DND-41 (cell line): Measurements from ENCODE around the gene MLYCD.

Source experiments
- ATAC-seq: fragments of 200-7000 bp; cut with Tn5 transposase; 3 replicates; pipeline ENCODE4 v1.9.1; 2021; ENCODE audit warnings: low read depth; ENCODE audit not compliant: insufficient read depth
- DNase-seq: peaks from one replicate; pipeline ENCODE4 v3.0.0-alpha.2; 2020
- H2AFZ ChIP-seq: 2 replicates; pipeline ENCODE4 v1.6.0; 2012; ENCODE audit warnings: low read depth, low read length
- H3K27ac ChIP-seq: 2 replicates; pipeline ENCODE4 v1.5.1; 2012; ENCODE audit warnings: low read length, inconsistent platforms
- H3K27me3 ChIP-seq: fragments of 200-600 bp; sonication (generic); 2 replicates; pipeline ENCODE4 v1.6.0; 2012; ENCODE audit warnings: low read length, mild to moderate bottlenecking, inconsistent platforms; ENCODE audit not compliant: insufficient read depth, poor library complexity
- H3K36me3 ChIP-seq: 2 replicates; pipeline ENCODE4 v1.5.1; 2012; ENCODE audit warnings: low read length, inconsistent platforms; ENCODE audit not compliant: insufficient read depth
- H3K4me1 ChIP-seq: 2 replicates; pipeline ENCODE4 v1.5.1; 2012; ENCODE audit warnings: mild to moderate bottlenecking, low read length; ENCODE audit not compliant: insufficient read depth
- H3K4me2 ChIP-seq: 2 replicates; pipeline ENCODE4 v1.6.0; 2012; ENCODE audit warnings: mild to moderate bottlenecking, moderate library complexity, low read length, inconsistent platforms; ENCODE audit not compliant: insufficient read depth
- H3K4me3 ChIP-seq, 2 experiments: fragments of 200-600 bp in 1 of 2; shearing (Covaris generic) in 1 of 2; 2 replicates each; pipeline ENCODE4 v1.5.1; 2012 to 2016; ENCODE audit warnings: inconsistent platforms in 2 of 2, low read length in 2 of 2, mild to moderate bottlenecking in 2 of 2, low read depth in 1 of 2, moderate library complexity in 1 of 2
- H3K79me2 ChIP-seq: 2 replicates; pipeline ENCODE4 v1.6.0; 2012; ENCODE audit warnings: low read length, inconsistent platforms; ENCODE audit not compliant: insufficient read depth
- H3K9ac ChIP-seq: 2 replicates; pipeline ENCODE4 v1.6.0; 2012; ENCODE audit warnings: low read depth, mild to moderate bottlenecking, inconsistent platforms, low read length, moderate library complexity
- H3K9me3 ChIP-seq: 2 replicates; pipeline ENCODE4 v1.5.1; 2012; ENCODE audit warnings: low read length, moderate library complexity, mild to moderate bottlenecking, inconsistent platforms; ENCODE audit not compliant: insufficient read depth, severe bottlenecking
- H4K20me1 ChIP-seq: 2 replicates; pipeline ENCODE4 v1.6.0; 2012; ENCODE audit warnings: low read length; ENCODE audit not compliant: insufficient read depth
- EZH2 ChIP-seq: IDR thresholded peaks from 3 replicates; pipeline ENCODE4 v1.6.1; 2012; ENCODE audit warnings: borderline replicate concordance, low read depth, mild to moderate bottlenecking, moderate library complexity, low read length, inconsistent platforms; ENCODE audit not compliant: severe bottlenecking
- TF ChIP-seq, protein P1 (sequence below): IDR thresholded peaks from 2 replicates; pipeline ENCODE4 v1.5.1; 2012; ENCODE audit warnings: borderline replicate concordance, low read length, moderate library complexity, mild to moderate bottlenecking; ENCODE audit not compliant: poor library complexity, severe bottlenecking; ENCODE audit errors: extremely low read depth

The MLYCD gene

DNA sequence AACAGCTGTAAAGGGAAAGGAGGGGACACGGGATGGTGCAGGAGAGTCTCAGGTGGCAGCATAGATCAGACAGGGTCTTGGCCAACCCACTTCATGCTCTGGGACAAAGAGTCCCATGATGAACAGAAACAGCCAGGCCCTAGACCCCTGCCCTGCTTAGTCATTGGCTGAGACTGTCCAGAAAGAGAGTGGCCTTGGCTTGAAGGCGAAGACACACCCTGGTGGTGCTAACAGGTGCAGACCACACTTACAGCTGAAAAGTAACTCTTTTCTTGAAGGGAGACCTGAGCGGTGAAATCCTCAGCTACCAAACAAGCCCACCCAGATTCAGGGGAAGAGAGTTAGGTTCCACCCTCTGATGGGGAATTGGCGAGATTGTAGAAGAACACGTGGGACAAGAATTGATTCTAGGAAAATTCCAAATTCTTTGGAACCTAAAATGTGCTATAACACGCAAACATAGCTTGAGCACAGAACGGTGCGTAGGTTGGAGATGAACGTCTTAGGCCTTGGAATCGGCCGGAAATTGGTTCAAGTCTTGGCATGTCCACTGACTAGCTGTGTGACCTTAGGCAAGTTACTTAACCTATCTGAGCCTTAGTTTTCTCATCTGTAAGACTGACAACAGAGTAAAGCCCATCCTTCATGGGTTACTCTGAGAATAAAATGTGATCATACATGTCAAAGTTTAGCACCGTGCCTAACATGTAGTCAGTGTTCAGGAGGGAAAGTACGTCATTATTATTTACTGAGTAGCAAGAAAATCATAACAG lies 12.5 kb upstream of the MLYCD start:
- TF ChIP-seq, protein P1, sequence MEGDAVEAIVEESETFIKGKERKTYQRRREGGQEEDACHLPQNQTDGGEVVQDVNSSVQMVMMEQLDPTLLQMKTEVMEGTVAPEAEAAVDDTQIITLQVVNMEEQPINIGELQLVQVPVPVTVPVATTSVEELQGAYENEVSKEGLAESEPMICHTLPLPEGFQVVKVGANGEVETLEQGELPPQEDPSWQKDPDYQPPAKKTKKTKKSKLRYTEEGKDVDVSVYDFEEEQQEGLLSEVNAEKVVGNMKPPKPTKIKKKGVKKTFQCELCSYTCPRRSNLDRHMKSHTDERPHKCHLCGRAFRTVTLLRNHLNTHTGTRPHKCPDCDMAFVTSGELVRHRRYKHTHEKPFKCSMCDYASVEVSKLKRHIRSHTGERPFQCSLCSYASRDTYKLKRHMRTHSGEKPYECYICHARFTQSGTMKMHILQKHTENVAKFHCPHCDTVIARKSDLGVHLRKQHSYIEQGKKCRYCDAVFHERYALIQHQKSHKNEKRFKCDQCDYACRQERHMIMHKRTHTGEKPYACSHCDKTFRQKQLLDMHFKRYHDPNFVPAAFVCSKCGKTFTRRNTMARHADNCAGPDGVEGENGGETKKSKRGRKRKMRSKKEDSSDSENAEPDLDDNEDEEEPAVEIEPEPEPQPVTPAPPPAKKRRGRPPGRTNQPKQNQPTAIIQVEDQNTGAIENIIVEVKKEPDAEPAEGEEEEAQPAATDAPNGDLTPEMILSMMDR, result no peak
- TF ChIP-seq EZH2, result no peak
- Histone ChIP-seq H3K9me3 (no peaks in the 10 kb centered on the region), H2AFZ (no peak overlapping the region), H3K27me3 (no peaks in the 10 kb centered on the region), H3K4me1 (no peaks in the 10 kb centered on the region), H3K36me3 (no peaks in the 10 kb centered on the region), H3K79me2 (no peaks in the 10 kb centered on the region), H3K4me3 (no peak overlapping the region), H3K4me2 (no peak overlapping the region), H4K20me1 (no peaks in the 10 kb centered on the region; the same call in 1 of the 2 replicates), H3K27ac (no peak overlapping the region), H3K9ac (no peak overlapping the region)
- ATAC-seq (no peak), DNase-seq (no peak)

DNA sequence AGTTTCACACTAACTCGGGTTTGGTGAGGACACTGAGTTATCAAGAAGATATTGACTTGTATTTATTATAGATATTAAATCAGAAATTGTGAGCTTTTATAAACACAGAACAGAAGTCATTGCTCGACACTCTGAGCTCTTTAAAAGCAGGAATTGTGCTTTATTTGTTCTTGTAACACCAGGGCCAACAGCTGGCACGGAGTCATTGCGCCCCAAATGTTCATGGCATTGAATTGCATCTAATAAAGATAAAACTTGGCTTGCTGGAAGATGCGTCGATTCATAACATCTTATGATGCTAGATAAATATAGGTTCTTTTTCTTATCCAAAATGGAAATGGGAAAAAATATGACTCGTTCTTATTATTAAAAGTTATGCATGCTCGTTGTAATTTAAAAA lies 11.8 kb upstream of the MLYCD start:
- no peak for ATAC-seq
- H3K27me3 ChIP-seq, result no peaks in the 10 kb centered on the region
- no peaks in the 10 kb centered on the region; the same call in 1 of the 2 replicates for H4K20me1 ChIP-seq
- DNase-seq, result no peak
- H3K4me2 ChIP-seq, result no peak overlapping the region
- H3K9me3 ChIP-seq, result no peaks in the 10 kb centered on the region
- H3K79me2 ChIP-seq, result no peaks in the 10 kb centered on the region
- H3K27ac ChIP-seq, result no peak overlapping the region
- no peaks in the 10 kb centered on the region for H3K36me3 ChIP-seq
- H2AFZ ChIP-seq, result no peak overlapping the region
- H3K4me1 ChIP-seq, result no peaks in the 10 kb centered on the region
- TF ChIP-seq, protein P1, result no peak
- TF ChIP-seq EZH2, result no peak
- no peak overlapping the region for H3K9ac ChIP-seq
- H3K4me3 ChIP-seq, result no peak overlapping the region

DNA sequence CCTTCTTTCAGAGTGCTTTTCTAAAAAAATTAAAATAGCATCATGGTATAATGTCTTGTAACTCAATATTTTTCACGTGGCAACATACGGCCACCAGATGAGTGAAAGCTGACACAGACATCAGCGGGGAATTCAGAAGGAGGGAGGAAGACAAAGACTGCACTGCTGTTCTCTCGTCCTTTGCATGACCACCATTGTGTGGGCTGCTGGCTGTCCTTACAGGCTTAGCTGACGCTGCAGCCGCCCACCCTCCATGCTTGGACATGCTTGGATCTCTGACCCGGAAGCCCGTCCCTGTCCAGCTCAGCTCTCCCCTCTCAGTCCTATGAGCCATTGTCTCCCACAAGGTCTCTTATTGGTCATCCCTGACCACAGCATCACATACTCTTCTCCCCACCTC lies 11.4 kb upstream of the MLYCD start:
- no peaks in the 10 kb centered on the region for H3K79me2 ChIP-seq
- H3K27ac ChIP-seq, result no peak overlapping the region
- no peak for DNase-seq
- no peak overlapping the region for H2AFZ ChIP-seq
- no peak overlapping the region for H3K4me2 ChIP-seq
- no peaks in the 10 kb centered on the region for H3K9me3 ChIP-seq
- ATAC-seq, result no peak
- no peaks in the 10 kb centered on the region for H3K27me3 ChIP-seq
- no peaks in the 10 kb centered on the region for H3K4me1 ChIP-seq
- no peaks in the 10 kb centered on the region; the same call in 1 of the 2 replicates for H4K20me1 ChIP-seq
- H3K4me3 ChIP-seq, result no peak overlapping the region
- no peaks in the 10 kb centered on the region for H3K36me3 ChIP-seq
- H3K9ac ChIP-seq, result no peak overlapping the region
- TF ChIP-seq, protein P1, result no peak
- no peak for TF ChIP-seq EZH2
